ENCODE data around the gene TBKBP1. TPM values are rescaled to one million over a fixed set of nuclear protein-coding genes. Genes with fewer than 3 reads are reported as not detected.

Gene TBKBP1
- total and polyA plus RNA-seq, 12 donors, result 8.4 to 27.9 (median 12.6) TPM

- Histone ChIP-seq H3K4me3 (no peak overlapping the region), H3K27me3 (no peaks in the 10 kb centered on the region), H3K27ac (peak overlapping the region in 1 of 10 donors; percentile 73), H3K36me3 (peaks cover 0 to 83% (median 9%) of the 10 kb centered on the region in 9 donors), H3K9me3 (no peaks in the 10 kb centered on the region), H3K4me1 (peaks cover 0 to 46% (median 23%) of the 10 kb centered on the region in 9 donors)
- intact Hi-C loops (cut with DNase I), result loop anchor here in 2 of 10 donors (10.0 kb wide), 1 partner anchor 94 kb away; no protein-coding TSS in a partner anchor
- DNase-seq (no peak), ATAC-seq (no peak)
- WGBS, 2 donors, result 86 to 89% methylated on average over 13 of the region's 13 CpGs
- TF ChIP-seq CTCF (IDR thresholded peaks at IDR 0.05), result no peak
Observed at GRCh38 chr17:47700471-47701449, 6.8 kb downstream of the TBKBP1 start.

DNA sequence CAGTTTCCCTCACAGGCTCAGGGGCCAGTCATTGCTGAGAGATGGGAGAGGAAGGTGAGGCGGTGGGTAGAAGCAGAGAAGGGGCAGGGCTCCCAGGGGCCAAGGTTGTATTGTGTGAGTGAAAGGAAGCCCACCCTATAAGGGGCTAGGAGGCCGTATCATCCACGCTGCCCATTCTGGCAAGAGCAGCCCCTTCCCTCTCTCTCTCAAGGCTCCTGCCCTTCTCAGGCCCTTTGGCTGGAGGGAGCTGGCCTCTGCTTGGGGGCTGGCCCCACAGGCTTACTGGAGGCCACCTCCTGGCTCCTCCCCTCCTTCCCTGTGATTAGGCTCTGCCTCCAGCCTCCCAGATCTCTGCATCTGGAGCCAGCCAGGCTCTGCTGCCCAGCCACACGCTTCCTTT, 7.6 kb downstream of the TBKBP1 start:
- TF ChIP-seq CTCF (IDR thresholded peaks at IDR 0.05), result no peak
- no peaks in the 10 kb centered on the region for H3K9me3 ChIP-seq
- H3K4me3 ChIP-seq, result no peak overlapping the region
- WGBS, 2 donors, result 84 to 86% methylated on average over 4 of the region's 4 CpGs
- no peak for DNase-seq
- H3K36me3 ChIP-seq, result peaks cover 0 to 83% (median 9%) of the 10 kb centered on the region in 9 donors
- intact Hi-C loops (cut with DNase I), result loop anchor here in 2 of 10 donors (10.0 kb wide), 1 partner anchor 93 kb away; no protein-coding TSS in a partner anchor
- peaks cover 0 to 47% (median 25%) of the 10 kb centered on the region in 9 donors for H3K4me1 ChIP-seq
- H3K27ac ChIP-seq, result peak overlapping the region in 1 of 10 donors; percentile 73
- no peaks in the 10 kb centered on the region for H3K27me3 ChIP-seq
- no peak for ATAC-seq

DNA sequence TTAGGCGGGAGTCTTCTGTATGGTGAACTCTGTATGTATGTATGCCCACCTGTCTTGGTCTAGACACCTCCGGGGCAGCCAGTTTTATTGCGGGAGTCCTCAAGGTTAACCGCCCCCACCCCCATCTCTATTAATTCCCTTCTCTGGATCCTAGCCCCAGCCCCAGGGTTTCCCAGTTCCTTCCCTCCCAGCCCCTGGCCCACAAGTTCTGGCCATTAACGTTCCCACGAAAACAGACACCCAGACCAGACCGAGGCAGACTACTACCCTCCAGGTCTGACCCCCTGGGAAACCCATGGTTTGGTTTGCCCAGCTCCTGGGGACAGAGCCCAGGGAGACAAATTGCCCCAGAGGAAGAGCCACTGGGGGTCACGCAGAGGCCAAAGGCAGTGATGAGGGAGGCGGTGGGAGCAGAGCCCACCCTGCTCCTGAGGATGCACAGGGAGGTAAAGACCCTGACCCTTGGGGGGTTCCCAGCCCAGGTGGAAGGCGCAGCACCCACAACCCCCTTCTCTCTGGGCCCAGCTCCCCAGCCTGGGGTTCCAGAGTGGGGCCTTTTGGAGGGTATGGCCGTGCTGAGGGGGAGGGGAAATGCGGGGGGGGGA, 8.5 kb downstream of the TBKBP1 start:
- Histone ChIP-seq H3K27me3 (no peaks in the 10 kb centered on the region), H3K27ac (peak overlapping the region in 1 of 10 donors; percentile 29), H3K4me1 (peaks cover 5 to 49% (median 25%) of the 10 kb centered on the region in 9 donors), H3K36me3 (peaks cover 0 to 75% (median 9%) of the 10 kb centered on the region in 9 donors), H3K9me3 (no peaks in the 10 kb centered on the region), H3K4me3 (no peak overlapping the region)
- TF ChIP-seq CTCF (IDR thresholded peaks at IDR 0.05), result no peak
- DNase-seq (no peak), ATAC-seq (no peak)
- 88 to 90% methylated on average over 11 to 12 of the region's 12 CpGs for WGBS, 2 donors
- intact Hi-C loops (cut with DNase I), result loop anchor here in 2 of 10 donors (10.0 kb wide), 1 partner anchor 92 kb away; no protein-coding TSS in a partner anchor

- ATAC-seq, result no peak
- Histone ChIP-seq H3K27ac (peak overlapping the region in 1 of 10 donors; percentile 67), H3K9me3 (no peaks in the 10 kb centered on the region), H3K27me3 (no peaks in the 10 kb centered on the region), H3K36me3 (peaks cover 0 to 73% (median 9%) of the 10 kb centered on the region in 9 donors), H3K4me3 (no peak overlapping the region), H3K4me1 (peaks cover 5 to 54% (median 30%) of the 10 kb centered on the region in 9 donors)
- DNase-seq, result no peak
- TF ChIP-seq CTCF (IDR thresholded peaks at IDR 0.05), result no peak
- intact Hi-C loops (cut with DNase I), result loop anchor here in 2 of 10 donors (10.0 kb wide), 1 partner anchor 92 kb away; no protein-coding TSS in a partner anchor
- 76 to 83% methylated on average over 15 of the region's 15 CpGs for WGBS, 2 donors
Observed at GRCh38 chr17:47703191-47703591, 9.2 kb downstream of the TBKBP1 start.
